Aorta (tissue), 5 donors: ENCODE results near the gene METAP2. TPM values are rescaled to one million over a fixed set of nuclear protein-coding genes. Genes with fewer than 3 reads are reported as not detected.

ENCODE experiments used
- ATAC-seq: fragments of 200-7000 bp; cut with Tn5 transposase; one replicate; pipeline ENCODE4 v1.9.1; 2022; ENCODE audit warnings: moderate library complexity; ENCODE audit not compliant: low FRiP score
- DNase-seq, 2 donors: peaks; one replicate each; pipeline ENCODE4 v3.0.0-alpha.2; 2020
- H3K27ac ChIP-seq, 2 donors: one replicate each; pipeline ENCODE4 v1.5.1; 2013; ENCODE audit warnings: low read length in 2 of 2, mild to moderate bottlenecking in 2 of 2, moderate library complexity in 2 of 2, control low read depth in 1 of 2, inconsistent platforms in 1 of 2, low read depth in 1 of 2
- H3K27me3 ChIP-seq, 2 donors: one replicate each; pipeline ENCODE4 v1.6.1; 2013; ENCODE audit warnings: control low read depth in 1 of 2, low read length in 1 of 2, mild to moderate bottlenecking in 1 of 2, moderate library complexity in 1 of 2; ENCODE audit not compliant: insufficient read depth in 2 of 2, control insufficient read depth in 1 of 2
- H3K36me3 ChIP-seq, 2 donors: one replicate each; pipeline ENCODE4 v1.6.1; 2013; ENCODE audit warnings: control low read depth in 1 of 2, low read length in 1 of 2, mild to moderate bottlenecking in 1 of 2; ENCODE audit not compliant: insufficient read depth in 2 of 2, control insufficient read depth in 1 of 2
- H3K4me1 ChIP-seq, 2 donors: one replicate each; pipeline ENCODE4 v1.6.1; 2013; ENCODE audit warnings: low read length in 2 of 2, control low read depth in 1 of 2, mild to moderate bottlenecking in 1 of 2, moderate library complexity in 1 of 2; ENCODE audit not compliant: insufficient read depth in 2 of 2, control insufficient read depth in 1 of 2
- H3K4me3 ChIP-seq, 2 donors: one replicate each; pipeline ENCODE4 v1.5.1; 2013; ENCODE audit warnings: low read length in 2 of 2, control low read depth in 1 of 2, mild to moderate bottlenecking in 1 of 2
- H3K9me3 ChIP-seq: one replicate; pipeline ENCODE4 v1.6.1; 2013; ENCODE audit warnings: mild to moderate bottlenecking, low read length; ENCODE audit not compliant: control insufficient read depth
- WGBS, 2 donors: extraction: QIAGEN DNeasy Blood & Tissue Kit; methylation state at CpG; one replicate each; pipeline ENCODE4 v1.1.7; 2013; 5-methylcytosine and 5-hydroxymethylcytosine counted together
- intact Hi-C, 2 donors: fragments of 100-400 bp; cut with DNase I; formaldehyde crosslinking; loops; one replicate each; pipeline versions ENCODE4 v1.14.2 to v1.15.0; 2022
- polyA plus RNA-seq, 2 donors: library from polyadenylated mRNA; stranded (reverse); fragments of 200-250 nt; gene quantifications; one replicate each; pipeline ENCODE4 v1.2.3, GENCODE V29; 2013
- total RNA-seq, 2 donors: library from RNA; stranded (reverse); fragmentation: NEBNext Ultra II Directional; extraction: Animal tissue kit (Norgen Biotek cat#: 25700); gene quantifications; one replicate each; pipeline ENCODE4 v1.2.1, GENCODE V29; 2021
- donor health status: healthy with polysubstance abuse.
- donor health status: Bipolar disorder and iron deficiency.
- donor health status: DM: no; HTN: no; CAD: no.
- donor health status: DM: no; HTN: no; CAD: no.
- donor health status: DM: yes; HTN: yes; CAD: no.

METAP2 gene
- total and polyA plus RNA-seq, 4 donors = 55.7 to 106 (median 70.6) TPM

DNA sequence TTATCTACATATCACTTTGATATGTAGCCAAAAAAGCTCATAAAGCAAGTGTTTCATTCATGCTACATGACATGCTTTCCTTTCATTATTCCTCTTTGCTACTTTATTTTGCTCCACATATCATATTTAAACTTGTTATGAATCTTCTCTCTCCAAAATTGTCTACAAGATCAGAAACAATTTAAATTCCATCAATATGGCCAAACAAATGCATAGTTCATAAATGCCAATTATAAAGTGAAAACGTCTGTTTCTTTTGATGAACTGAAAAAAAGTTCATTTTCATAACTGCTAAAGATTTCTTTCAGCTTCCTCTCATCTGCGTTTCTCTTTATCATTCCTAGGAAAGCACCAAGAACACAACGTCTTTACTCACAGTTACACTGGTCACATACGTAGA, 54.5 kb downstream of the METAP2 start:
- DNase-seq (no peak), ATAC-seq (no peak)
- 66 to 69% methylated on average over 4 of the region's 4 CpGs for WGBS, 2 donors
- Histone ChIP-seq H3K4me3 (no peak overlapping the region), H3K9me3 (no peaks in the 10 kb centered on the region), H3K4me1 (no peaks in the 10 kb centered on the region), H3K36me3 (no peaks in the 10 kb centered on the region), H3K27ac (no peak overlapping the region), H3K27me3 (no peaks in the 10 kb centered on the region)
- intact Hi-C loops = no loop called here

- H3K9me3 ChIP-seq = no peaks in the 10 kb centered on the region
- DNase-seq (no peak), ATAC-seq (no peak)
- H3K27ac ChIP-seq = no peak overlapping the region
- 84 to 91% methylated on average over 4 of the region's 4 CpGs for WGBS, 2 donors
- intact Hi-C loops = loop anchor here (5.0 to 10.0 kb wide), 3 partner anchors 185 to 415 kb away; no protein-coding TSS in a partner anchor
- no peak overlapping the region for H3K4me3 ChIP-seq
- peaks cover 0 to 4% of the 10 kb centered on the region in 2 donors for H3K4me1 ChIP-seq
- H3K27me3 ChIP-seq = no peaks in the 10 kb centered on the region
- H3K36me3 ChIP-seq = no peaks in the 10 kb centered on the region
Measured at GRCh38 chr12:95529693-95530225, 55.8 kb downstream of the METAP2 start.

DNA sequence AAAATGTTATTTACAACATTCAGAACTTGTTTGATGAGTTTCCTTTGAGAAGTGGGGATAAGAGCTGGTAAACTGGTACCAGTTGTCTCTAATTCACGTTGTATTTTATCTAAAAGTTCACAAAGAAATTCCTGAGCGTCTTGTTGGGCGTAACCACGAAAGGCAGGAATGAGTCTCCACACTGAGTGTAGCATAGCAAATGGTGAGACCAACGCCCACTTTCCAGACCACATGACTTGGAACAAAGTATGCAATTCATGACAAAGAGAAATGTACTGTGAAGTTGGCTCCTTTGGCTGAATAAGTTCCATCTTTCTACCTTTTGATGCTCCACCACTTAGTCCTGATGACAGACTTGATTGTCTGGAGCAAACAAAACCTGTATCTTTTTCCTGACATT, 58.9 kb downstream of the METAP2 start:
- Histone ChIP-seq H3K27ac (no peak overlapping the region), H3K27me3 (no peaks in the 10 kb centered on the region), H3K9me3 (no peaks in the 10 kb centered on the region), H3K36me3 (no peaks in the 10 kb centered on the region), H3K4me3 (no peak overlapping the region), H3K4me1 (peaks cover 0 to 4% of the 10 kb centered on the region in 2 donors)
- 63 to 65% methylated on average over 5 of the region's 5 CpGs for WGBS, 2 donors
- ATAC-seq = no peak
- no peak for DNase-seq
- intact Hi-C loops = loop anchor here (5.0 to 10.0 kb wide), 3 partner anchors 188 to 418 kb away; no protein-coding TSS in a partner anchor

DNA sequence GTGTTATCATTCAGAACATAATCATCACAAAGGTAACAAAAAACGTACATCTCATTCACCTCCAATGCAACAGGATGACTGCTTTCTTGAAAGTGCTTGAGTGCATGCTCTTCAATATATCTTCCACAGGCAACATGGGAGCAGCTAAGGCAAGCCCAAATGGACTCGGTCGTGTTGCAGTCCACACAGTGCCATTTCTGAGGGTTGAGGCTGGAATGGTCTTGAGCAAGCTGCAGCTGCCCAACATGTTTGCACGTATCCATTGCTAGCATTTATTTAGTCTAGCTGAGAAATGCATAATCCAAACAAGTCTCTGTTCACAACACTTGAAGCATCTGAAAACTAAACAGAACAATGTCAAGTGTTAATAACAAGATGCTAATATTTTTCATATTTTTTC, 60.0 kb downstream of the METAP2 start:
- no peak overlapping the region for H3K4me3 ChIP-seq
- H3K27ac ChIP-seq = no peak overlapping the region

GRCh38 chr12:95538006-95538405, 64.1 kb downstream of the METAP2 start:
- DNase-seq (no peak), ATAC-seq (no peak)
- 77 to 78% methylated on average over 4 of the region's 4 CpGs for WGBS, 2 donors
- Histone ChIP-seq H3K9me3 (no peaks in the 10 kb centered on the region), H3K4me3 (no peak overlapping the region), H3K27me3 (no peaks in the 10 kb centered on the region), H3K27ac (no peak overlapping the region), H3K4me1 (peaks cover 0 to 4% of the 10 kb centered on the region in 2 donors), H3K36me3 (no peaks in the 10 kb centered on the region)
- intact Hi-C loops = loop anchor here in 1 of 2 donors (10.0 kb wide), 2 partner anchors 193 to 423 kb away; no protein-coding TSS in a partner anchor

More for the DNA sequence above, 60.0 kb downstream of the METAP2 start:
- DNase-seq = no peak
- H3K9me3 ChIP-seq = no peaks in the 10 kb centered on the region
- no peaks in the 10 kb centered on the region for H3K36me3 ChIP-seq
- ATAC-seq = no peak
- H3K4me1 ChIP-seq = peaks cover 0 to 4% of the 10 kb centered on the region in 2 donors
- H3K27me3 ChIP-seq = no peaks in the 10 kb centered on the region
- WGBS, 2 donors = 55 to 59% methylated on average over 4 of the region's 4 CpGs
- intact Hi-C loops = loop anchor here (2.0 to 10.0 kb wide), 4 partner anchors 189 to 419 kb away; no protein-coding TSS in a partner anchor

GRCh38 chr12:95538656-95539055, 64.7 kb downstream of the METAP2 start:
- DNase-seq (no peak), ATAC-seq (no peak)
- Histone ChIP-seq H3K9me3 (no peaks in the 10 kb centered on the region), H3K27me3 (no peaks in the 10 kb centered on the region), H3K36me3 (no peaks in the 10 kb centered on the region), H3K4me3 (no peak overlapping the region), H3K4me1 (peaks cover 0 to 4% of the 10 kb centered on the region in 2 donors), H3K27ac (no peak overlapping the region)
- WGBS, 2 donors = 36 to 44% methylated on average over 5 of the region's 5 CpGs
- intact Hi-C loops = loop anchor here in 1 of 2 donors (10.0 kb wide), 2 partner anchors 194 to 424 kb away; no protein-coding TSS in a partner anchor

- no peak overlapping the region for H3K4me3 ChIP-seq
- 86 to 90% methylated on average over 7 of the region's 7 CpGs for WGBS, 2 donors
- intact Hi-C loops = no loop called here
- DNase-seq (no peak), ATAC-seq (no peak)
- no peaks in the 10 kb centered on the region for H3K27me3 ChIP-seq
- H3K27ac ChIP-seq = no peak overlapping the region
- no peaks in the 10 kb centered on the region for H3K36me3 ChIP-seq
- no peaks in the 10 kb centered on the region for H3K4me1 ChIP-seq
- H3K9me3 ChIP-seq = no peaks in the 10 kb centered on the region
Measured at GRCh38 chr12:95541436-95541835, 67.5 kb downstream of the METAP2 start.

GRCh38 chr12:95543305-95543704, 69.4 kb downstream of the METAP2 start:
- DNase-seq = no peak
- WGBS, 2 donors = 95 to 99% methylated on average over 7 of the region's 7 CpGs
- Histone ChIP-seq H3K36me3 (no peaks in the 10 kb centered on the region), H3K4me3 (no peak overlapping the region), H3K27me3 (no peaks in the 10 kb centered on the region), H3K27ac (no peak overlapping the region), H3K9me3 (no peaks in the 10 kb centered on the region), H3K4me1 (no peaks in the 10 kb centered on the region)
- intact Hi-C loops = no loop called here
- no peak for ATAC-seq

DNA sequence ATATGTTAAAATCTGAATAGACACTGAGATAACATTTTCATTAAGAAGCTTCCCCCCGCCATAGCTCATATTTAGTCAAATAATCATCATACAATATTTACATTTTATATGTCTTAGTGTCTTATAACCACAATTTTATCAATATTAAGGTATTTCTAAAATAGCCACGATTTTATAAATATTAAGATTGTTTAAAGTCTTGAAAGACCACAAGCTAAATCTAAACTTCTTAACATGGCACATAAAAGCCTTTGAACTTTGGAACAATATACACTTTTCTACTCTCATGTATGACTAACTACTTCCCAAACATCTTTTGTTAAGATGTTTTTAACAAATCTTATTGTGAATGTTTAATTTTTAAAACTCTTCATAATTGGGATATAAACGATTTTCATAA, 70.8 kb downstream of the METAP2 start:
- H3K4me3 ChIP-seq = no peak overlapping the region
- intact Hi-C loops = no loop called here
- H3K9me3 ChIP-seq = no peaks in the 10 kb centered on the region
- no peaks in the 10 kb centered on the region for H3K27me3 ChIP-seq
- H3K36me3 ChIP-seq = no peaks in the 10 kb centered on the region
- H3K4me1 ChIP-seq = no peaks in the 10 kb centered on the region
- 76 to 77% methylated on average over 3 of the region's 3 CpGs for WGBS, 2 donors
- ATAC-seq (no peak), DNase-seq (no peak)
- no peak overlapping the region for H3K27ac ChIP-seq
